Measurements from ENCODE around the gene EGLN3. TPM values are rescaled to one million over a fixed set of nuclear protein-coding genes. Genes with fewer than 3 reads are reported as not detected.

EGLN3 gene
- total RNA-seq, 1 donor from 2014 or later, result 14.2 TPM

- TF ChIP-seq CTCF (IDR thresholded peaks at IDR 0.05; ENCODE audit: unreplicated experiment), result no peak
These were observed 26.2 kb downstream of the EGLN3 start for GRCh38 chr14:33924566-33925100.

GRCh38 chr14:33922125-33922524 lies 28.7 kb downstream of the EGLN3 start:
- Mint-ChIP-seq H3K36me3 (ENCODE audit: low read depth, unreplicated experiment) (no peaks in the 10 kb centered on the region), H3K4me3 (ENCODE audit: unreplicated experiment) (no peak overlapping the region), H3K4me1 (ENCODE audit: unreplicated experiment) (peaks cover 31% of the 10 kb centered on the region), H3K27ac (ENCODE audit: unreplicated experiment) (no peak overlapping the region), H3K27me3 (ENCODE audit: unreplicated experiment) (no peaks in the 10 kb centered on the region), H3K9me3 (ENCODE audit: unreplicated experiment) (no peaks in the 10 kb centered on the region)
- TF ChIP-seq CTCF (IDR thresholded peaks at IDR 0.05; ENCODE audit: unreplicated experiment), result no peak
- DNase-seq (ENCODE audit: low spot score), result no peak

More at GRCh38 chr14:33924566-33925100, 26.2 kb downstream of the EGLN3 start:
- no peaks in the 10 kb centered on the region for H3K9me3 Mint-ChIP-seq (ENCODE audit: unreplicated experiment)
- peaks cover 24% of the 10 kb centered on the region for H3K4me1 Mint-ChIP-seq (ENCODE audit: unreplicated experiment)
- H3K36me3 Mint-ChIP-seq (ENCODE audit: low read depth, unreplicated experiment), result no peaks in the 10 kb centered on the region
- no peak for DNase-seq (ENCODE audit: low spot score)
- H3K4me3 Mint-ChIP-seq (ENCODE audit: unreplicated experiment), result no peak overlapping the region
- H3K27me3 Mint-ChIP-seq (ENCODE audit: unreplicated experiment), result no peaks in the 10 kb centered on the region
- H3K27ac Mint-ChIP-seq (ENCODE audit: unreplicated experiment), result no peak overlapping the region

- H3K9me3 Mint-ChIP-seq (ENCODE audit: unreplicated experiment), result no peaks in the 10 kb centered on the region
- H3K4me1 Mint-ChIP-seq (ENCODE audit: unreplicated experiment), result peaks cover 38% of the 10 kb centered on the region
- H3K27ac Mint-ChIP-seq (ENCODE audit: unreplicated experiment), result no peak overlapping the region
- no peak overlapping the region for H3K4me3 Mint-ChIP-seq (ENCODE audit: unreplicated experiment)
- no peaks in the 10 kb centered on the region for H3K36me3 Mint-ChIP-seq (ENCODE audit: low read depth, unreplicated experiment)
- no peaks in the 10 kb centered on the region for H3K27me3 Mint-ChIP-seq (ENCODE audit: unreplicated experiment)
- DNase-seq (ENCODE audit: low spot score), result no peak
- no peak for TF ChIP-seq CTCF (IDR thresholded peaks at IDR 0.05; ENCODE audit: unreplicated experiment)
These were observed 32.6 kb downstream of the EGLN3 start for GRCh38 chr14:33918256-33918655.

DNA sequence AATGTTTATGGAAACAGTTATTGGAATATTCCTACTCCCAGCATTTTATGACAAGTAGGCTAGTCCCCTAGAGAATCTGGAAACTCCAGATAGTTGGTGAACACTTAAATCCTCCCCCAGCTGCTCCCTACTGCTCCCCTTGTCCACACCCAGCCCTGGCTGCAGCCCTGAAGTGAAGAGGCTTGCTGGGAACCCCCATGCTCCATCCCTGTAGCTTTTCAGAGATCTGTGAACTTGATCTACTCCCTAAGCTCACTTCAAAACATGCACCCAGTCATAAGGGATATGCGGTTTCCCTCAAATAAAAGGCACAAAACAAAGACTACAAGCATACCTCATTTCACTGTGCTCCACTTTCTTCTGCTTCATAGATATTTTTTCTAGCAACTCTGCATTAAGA lies 33.2 kb downstream of the EGLN3 start:
- peaks cover 33% of the 10 kb centered on the region for H3K4me1 Mint-ChIP-seq (ENCODE audit: unreplicated experiment)
- no peaks in the 10 kb centered on the region for H3K9me3 Mint-ChIP-seq (ENCODE audit: unreplicated experiment)
- H3K4me3 Mint-ChIP-seq (ENCODE audit: unreplicated experiment), result no peak overlapping the region
- no peak for DNase-seq (ENCODE audit: low spot score)
- TF ChIP-seq CTCF (IDR thresholded peaks at IDR 0.05; ENCODE audit: unreplicated experiment), result no peak
- no peaks in the 10 kb centered on the region for H3K36me3 Mint-ChIP-seq (ENCODE audit: low read depth, unreplicated experiment)
- no peak overlapping the region for H3K27ac Mint-ChIP-seq (ENCODE audit: unreplicated experiment)
- no peaks in the 10 kb centered on the region for H3K27me3 Mint-ChIP-seq (ENCODE audit: unreplicated experiment)

DNA sequence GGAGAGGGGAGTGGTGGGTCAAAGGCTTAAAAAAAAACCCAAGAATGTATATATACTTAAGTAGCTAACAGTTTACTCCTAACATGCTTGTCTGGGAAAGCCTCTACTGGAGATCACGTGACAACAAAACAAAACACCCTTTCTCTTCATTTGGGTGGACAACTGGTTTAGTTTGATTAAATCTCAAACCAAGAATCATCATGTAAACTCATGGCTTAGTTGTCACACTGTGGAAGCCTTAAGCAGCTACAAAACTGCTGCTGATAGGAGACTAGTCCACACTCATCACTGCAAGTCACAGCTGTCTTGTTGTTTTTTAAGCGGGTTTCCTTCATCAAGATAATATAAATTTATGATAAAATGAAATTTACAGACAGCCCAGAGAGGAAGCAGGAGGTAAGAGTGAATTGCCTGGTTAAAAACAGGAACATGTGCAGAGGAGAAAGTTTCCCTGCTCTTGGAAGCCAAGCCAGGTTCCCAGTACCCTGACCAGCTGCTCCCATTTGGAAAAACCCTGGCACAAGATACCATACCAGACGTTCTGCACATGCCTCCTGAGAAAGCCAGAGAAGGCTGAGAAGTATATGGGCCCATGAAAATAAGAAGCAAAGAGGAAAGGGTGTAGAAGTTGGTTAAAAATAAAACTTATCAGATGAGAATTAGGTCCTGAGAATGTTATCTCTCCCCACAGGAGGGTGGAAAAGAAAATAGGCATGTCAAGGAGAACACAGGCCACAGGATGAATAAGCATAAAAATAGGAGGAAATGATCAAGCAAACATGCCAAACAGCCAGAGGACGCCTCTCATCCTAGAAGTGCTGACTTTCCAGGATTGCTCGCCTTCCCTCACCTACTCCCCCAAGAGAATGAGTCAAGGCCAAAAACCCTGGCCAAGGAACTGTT lies 34.0 kb downstream of the EGLN3 start:
- peak overlapping the region; percentile 78 for H3K27ac Mint-ChIP-seq (ENCODE audit: unreplicated experiment)
- no peak overlapping the region for H3K4me3 Mint-ChIP-seq (ENCODE audit: unreplicated experiment)
- no peak for DNase-seq (ENCODE audit: low spot score)

More for the DNA sequence above, 34.0 kb downstream of the EGLN3 start:
- Mint-ChIP-seq H3K36me3 (ENCODE audit: low read depth, unreplicated experiment) (no peaks in the 10 kb centered on the region), H3K4me1 (ENCODE audit: unreplicated experiment) (peaks cover 28% of the 10 kb centered on the region), H3K9me3 (ENCODE audit: unreplicated experiment) (no peaks in the 10 kb centered on the region), H3K27me3 (ENCODE audit: unreplicated experiment) (no peaks in the 10 kb centered on the region)
- TF ChIP-seq CTCF (IDR thresholded peaks at IDR 0.05; ENCODE audit: unreplicated experiment), result no peak
